HuH-7.5 (cell line): Measurements from ENCODE around the gene PACS1.
"Not testable (repeated sequence)": the region's sequence is repeated elsewhere in the genome, so short reads cannot be mapped to it uniquely, and the experiment has no call there.

ENCODE experiments used
- DNase-seq: peaks from one replicate; pipeline ENCODE4 v3.0.0; 2011; ENCODE audit warnings: low spot score

Gene PACS1

GRCh38 chr11:66253081-66253480, 183.0 kb downstream of the PACS1 start:
- DNase-seq: not testable (repeated sequence)

- no peak for DNase-seq
Observed at GRCh38 chr11:66258473-66258893, 188.4 kb downstream of the PACS1 start.

DNA sequence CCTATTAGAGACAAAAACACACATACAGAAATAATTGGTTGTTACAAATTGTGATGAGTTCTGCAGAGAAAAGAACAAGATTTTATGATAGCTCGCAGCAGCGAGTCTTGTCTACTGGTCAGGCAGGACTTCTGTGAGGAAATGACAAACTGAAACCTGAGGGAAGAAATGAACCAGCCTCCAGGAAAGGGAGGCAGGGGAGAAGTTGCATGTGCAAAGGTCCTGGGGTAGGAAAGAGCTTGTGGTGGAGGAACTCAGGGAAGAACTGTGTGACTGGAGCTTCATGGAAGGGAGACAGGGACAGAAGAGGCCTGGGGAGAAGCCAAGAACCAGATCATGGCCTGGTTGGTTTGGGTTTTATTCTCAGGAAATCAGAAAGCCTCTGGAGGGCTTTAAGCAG, 189.2 kb downstream of the PACS1 start:
- DNase-seq: no peak

DNA sequence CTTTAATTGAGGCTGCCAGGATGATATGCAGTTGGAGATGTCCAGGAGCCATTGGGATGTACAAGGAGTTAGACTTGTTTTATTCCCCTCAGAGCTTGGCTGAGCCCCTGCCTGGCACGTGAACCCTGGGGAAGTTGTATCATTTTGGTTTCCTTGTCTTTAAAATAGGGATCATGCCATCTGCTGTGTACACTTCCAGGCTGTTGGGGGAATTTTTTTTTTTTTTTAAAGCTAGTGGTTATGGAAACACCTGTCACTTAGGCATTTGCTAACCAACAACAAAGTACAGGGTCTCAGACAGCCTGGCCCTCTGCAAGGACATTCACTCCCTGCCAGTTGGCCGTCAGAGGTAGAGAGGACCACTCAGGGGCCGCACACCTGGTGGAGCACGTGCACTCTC, 189.9 kb downstream of the PACS1 start:
- no peak for DNase-seq

GRCh38 chr11:66261578-66261977, 191.5 kb downstream of the PACS1 start:
- no peak for DNase-seq

DNA sequence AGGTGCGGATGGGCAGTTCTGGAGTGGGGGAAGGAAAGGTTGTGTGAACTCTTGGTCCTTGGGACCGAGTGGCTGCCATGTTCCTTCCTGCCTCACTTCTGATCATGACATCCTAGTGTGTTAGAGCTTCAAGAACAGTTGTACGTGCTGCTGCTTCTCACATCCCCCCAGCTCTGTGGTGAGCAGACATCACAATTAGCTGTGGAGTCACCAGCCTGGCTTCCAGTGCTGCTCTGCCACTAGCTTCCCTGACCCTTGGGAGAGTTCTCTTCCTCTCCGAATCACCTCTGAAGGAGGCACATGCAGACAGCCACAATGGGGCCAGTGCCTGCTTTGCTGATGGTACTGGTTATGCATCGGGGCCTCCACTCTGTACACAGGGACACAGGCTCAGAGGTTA, 192.1 kb downstream of the PACS1 start:
- no peak for DNase-seq

- no peak for DNase-seq
Observed at GRCh38 chr11:66262696-66263095, 192.6 kb downstream of the PACS1 start.

GRCh38 chr11:66263231-66263630, 193.2 kb downstream of the PACS1 start:
- no peak for DNase-seq

GRCh38 chr11:66263785-66264184, 193.7 kb downstream of the PACS1 start:
- no peak for DNase-seq

DNA sequence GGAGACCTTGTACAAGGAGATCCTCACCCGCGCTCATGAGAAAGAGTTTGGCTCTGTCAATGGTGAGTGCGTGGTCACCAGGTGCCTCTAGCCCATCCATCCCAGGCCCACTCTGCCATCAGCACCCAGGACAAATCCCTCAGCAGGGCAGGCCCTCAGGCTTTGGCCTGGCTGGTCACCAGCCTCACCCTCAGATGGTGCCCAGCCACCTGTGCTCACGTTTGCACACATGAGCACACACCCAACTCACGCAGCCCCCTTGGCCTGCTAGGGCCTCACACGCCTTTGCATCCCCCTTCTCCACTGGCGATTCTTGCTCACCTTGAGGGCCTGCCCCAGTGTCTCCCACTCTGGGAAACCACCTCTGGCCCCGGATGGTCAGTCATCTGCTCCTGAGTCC, 194.3 kb downstream of the PACS1 start:
- no peak for DNase-seq

GRCh38 chr11:66264914-66265313, 194.8 kb downstream of the PACS1 start:
- DNase-seq: peak; percentile 89

DNA sequence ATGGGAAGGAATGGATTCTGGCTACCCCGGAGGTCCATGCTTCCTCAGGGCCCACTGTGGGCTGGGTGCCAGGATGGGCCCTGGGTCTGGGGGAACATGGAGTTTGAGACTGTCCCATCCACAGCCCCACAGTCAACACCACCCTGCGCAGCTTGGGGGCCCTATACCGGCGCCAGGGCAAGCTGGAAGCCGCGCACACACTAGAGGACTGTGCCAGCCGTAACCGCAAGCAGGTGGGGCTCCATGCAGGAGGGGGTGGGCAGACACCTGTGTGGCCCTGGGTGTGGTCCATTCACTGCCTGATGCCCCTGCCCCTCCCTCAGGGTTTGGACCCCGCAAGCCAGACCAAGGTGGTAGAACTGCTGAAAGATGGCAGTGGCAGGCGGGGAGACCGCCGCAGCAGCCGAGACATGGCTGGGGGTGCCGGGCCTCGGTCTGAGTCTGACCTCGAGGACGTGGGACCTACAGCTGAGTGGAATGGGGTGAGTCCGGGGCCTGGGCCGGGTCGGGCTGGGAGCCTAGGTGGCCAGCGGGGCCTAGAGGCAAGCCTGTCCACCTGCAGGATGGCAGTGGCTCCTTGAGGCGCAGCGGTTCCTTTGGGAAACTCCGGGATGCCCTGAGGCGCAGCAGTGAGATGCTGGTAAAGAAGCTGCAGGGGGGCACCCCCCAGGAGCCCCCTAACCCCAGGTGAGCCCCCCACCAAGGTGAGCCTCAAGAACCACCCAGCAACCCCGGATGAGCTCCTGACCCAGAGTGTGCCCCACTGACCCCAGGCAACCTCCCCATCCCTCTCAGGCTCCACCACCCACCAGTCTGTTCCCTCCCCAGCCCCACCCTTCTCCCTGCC, 195.7 kb downstream of the PACS1 start:
- DNase-seq: no peak

DNA sequence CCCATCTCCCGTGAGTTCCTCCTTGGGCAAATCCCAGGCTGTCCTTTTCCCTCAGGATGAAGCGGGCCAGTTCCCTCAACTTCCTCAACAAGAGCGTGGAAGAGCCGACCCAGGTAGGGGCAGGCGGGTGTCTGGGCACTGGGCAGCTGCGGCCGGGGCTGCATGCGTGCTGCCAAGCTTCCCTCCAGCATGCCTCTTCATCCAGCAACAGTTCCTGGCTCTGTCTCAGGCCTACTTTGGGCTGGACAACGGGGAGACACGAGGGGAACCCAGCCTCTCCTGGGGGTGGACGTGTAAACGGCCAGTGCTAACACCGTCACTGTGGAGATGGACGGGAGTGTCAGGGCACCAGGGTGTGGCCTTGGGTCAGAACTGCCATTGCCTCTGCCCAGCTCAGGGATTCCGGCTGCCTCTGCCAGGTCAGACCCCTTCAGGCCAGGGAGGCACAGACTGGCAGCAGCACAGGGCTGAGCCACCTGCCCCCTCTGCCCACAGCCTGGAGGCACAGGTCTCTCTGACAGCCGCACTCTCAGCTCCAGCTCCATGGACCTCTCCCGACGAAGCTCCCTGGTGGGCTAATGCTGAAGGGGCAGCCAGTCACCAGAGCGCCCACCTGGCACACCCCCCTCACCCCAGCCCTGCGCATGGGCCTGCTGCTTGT, 196.4 kb downstream of the PACS1 start:
- DNase-seq: no peak

DNA sequence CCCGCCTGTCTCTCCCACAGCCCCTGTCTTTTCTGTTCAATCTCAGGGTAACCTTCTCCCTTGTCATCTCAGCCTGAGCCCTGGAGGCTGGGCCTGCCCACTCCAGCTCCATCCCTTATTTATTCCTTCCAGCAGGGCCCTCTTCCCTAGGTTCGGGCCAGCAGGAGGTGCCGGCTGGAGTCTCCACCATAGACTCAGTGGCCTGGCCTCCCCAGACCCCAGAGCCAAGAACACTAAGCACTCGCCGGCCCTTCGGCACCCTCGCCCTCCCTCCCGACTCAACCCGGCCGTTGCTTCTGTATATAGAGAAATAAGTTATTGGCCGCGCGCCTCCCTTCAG, 196.9 kb downstream of the PACS1 start:
- DNase-seq: no peak

GRCh38 chr11:66267379-66268243, 197.5 kb downstream of the PACS1 start:
- DNase-seq: peak; percentile 100

DNA sequence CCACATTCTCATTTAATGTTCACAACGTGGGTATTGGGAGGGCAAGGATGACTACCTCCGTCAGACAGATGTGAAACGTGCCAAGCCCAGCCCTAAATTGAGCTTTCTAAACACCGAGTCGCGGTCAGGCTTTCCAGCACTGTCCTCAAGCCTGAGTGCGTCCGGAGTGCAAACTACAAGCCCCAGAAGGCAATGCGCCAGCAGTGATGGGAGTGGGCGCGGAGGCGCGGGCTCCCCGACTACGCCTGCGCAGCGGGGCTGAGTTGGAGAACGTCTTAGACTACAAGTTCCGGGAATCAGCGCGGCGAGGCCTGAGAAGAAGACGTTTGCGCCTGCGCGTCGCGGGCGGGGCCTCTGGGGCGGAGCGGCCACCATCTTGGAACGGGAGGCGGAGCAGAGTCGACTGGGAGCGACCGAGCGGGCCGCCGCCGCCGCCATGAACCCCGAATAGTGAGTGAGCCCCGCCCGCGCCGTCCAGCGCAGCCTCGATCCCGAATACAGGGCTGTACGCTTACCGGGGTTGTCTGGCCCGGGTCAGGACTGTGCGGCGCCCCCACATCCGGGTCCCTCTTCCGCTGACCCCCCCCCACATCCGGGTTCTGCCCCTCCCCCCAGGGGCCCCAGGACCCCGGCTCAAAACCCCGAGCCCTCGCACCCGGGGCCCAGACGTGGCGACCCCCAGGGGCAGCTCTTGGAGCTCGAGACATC, 198.3 kb downstream of the PACS1 start, which contains the start of gene RAB1B:
RAB1B (plus strand) TSS at position 396 of the 708 bp plus-strand sequence; CDS start at position 437, 41 bp downstream.
- peak; percentile 100 for DNase-seq

GRCh38 chr11:66268952-66269905, 199.2 kb downstream of the PACS1 start:
- DNase-seq: peak; percentile 99

DNA sequence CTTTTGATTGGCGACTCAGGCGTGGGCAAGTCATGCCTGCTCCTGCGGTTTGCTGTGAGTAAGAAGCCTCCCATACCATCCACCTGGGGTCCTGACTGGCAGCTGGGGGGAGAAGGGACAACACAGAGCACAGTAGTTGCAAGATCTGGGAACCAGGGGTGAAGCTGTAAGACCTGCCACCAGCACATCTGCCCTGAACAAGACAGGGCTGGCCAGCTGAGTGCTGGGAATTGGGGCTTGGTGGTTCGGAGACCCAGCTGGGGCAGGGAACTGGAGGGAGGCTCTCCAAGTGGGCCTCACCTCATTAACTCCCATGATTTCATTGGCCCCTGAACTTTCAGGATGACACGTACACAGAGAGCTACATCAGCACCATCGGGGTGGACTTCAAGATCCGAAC, 201.7 kb downstream of the PACS1 start:
- DNase-seq: no peak

DNA sequence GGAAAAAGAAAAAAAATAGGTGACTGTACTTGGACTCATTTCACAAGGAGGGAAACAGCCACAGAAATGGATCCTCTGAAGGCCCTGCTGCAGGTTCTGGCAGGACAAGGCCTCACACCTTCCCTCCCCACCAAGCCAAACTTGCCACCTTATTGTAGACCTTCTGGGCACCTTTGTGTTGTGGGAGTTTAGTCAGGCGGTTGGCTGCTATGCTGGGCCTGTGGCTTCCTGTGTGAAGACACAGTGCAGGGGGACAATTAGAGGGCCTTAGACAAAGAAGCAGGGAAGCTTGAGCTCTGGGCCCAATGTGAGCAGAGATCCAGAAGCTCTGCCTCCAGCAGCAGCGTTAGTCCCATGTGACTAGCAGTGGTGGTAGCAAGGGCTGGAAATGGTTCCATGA, 202.5 kb downstream of the PACS1 start:
- no peak for DNase-seq

DNA sequence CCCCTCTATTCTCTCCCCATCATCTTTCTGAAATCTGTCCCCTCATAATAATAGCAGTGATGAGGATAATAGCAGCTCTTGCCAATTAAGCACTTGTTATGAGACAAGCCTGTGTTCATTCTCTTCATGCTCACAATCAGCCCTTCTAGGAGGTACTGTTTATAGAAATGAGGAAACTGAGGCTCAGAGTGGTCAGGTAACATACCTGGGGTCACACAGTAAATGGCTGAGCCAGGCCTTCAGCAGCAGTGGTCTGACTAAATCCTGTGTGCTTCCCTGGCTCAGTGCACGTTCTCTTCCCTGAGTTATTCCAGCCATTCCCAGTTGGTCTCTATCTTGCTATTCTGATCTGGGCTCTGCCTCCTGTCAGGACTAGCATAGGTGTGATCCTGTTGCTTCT, 204.1 kb downstream of the PACS1 start:
- DNase-seq: no peak

GRCh38 chr11:66275396-66275795, 205.3 kb downstream of the PACS1 start:
- no peak for DNase-seq
